Adrenal gland (tissue), 5 donors: ENCODE data around the gene INPP5A.

Source experiments
- POLR2A ChIP-seq, 2 donors: fragments of 450-650 bp; IDR thresholded peaks; one replicate each; pipeline ENCODE4 v1.6.1; 2017; ENCODE audit warnings: antibody characterized with exemption in 2 of 2, mild to moderate bottlenecking in 2 of 2, moderate library complexity in 1 of 2
- TF ChIP-seq, protein P1 (sequence below), 6 experiments: fragments of 450-650 bp in 4 of 6; fragments of 200-600 bp in 2 of 6; sonication (generic) in 1 of 6; IDR thresholded peaks; 1 replicate in 5 of 6; 2 replicates in 1 of 6; pipeline versions ENCODE4 v1.5.1 to v1.8.0; 2016 to 2021; ENCODE audit warnings: antibody characterized with exemption in 6 of 6, mild to moderate bottlenecking in 2 of 6, moderate library complexity in 1 of 6
- donor health status: DM: no; HTN: no; CAD: no.

DNA sequence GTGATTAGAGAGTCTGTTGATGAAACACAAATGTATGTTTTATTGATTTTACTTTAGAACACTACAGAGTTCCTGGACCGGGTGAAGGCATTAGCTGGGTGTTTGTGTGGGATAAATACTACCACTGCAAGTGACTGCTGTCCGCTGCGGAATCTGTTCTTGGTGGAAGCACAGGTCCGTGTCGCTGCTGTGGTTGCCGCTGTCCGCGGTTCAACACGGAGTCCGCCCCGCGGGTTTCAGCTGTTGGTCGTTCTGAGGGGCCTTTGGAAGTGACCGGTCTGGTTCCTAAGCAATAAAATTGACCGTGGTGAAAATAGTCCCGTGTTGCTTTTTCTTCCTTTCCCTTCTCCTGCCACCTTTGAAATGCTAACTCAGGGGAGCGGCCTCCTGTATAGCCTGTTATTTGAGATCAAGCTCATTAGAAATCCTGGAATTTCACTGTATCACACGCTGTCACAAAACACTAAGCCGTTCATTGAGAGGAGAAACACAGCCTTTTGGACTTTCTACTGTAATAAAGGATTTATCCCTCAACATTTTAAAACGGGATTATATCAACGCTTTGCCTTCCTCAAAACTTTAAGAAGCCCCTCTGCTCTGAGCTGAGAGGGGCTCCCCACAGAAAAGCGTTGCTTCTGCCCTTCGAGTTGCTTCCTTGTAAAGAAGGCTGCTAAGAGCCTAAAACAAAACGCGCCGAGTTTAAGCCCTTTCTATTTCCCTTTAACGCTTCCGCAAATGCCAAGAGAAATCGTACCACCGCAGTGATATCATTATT lies 245.8 kb downstream of the INPP5A start:
- TF ChIP-seq, protein P1, sequence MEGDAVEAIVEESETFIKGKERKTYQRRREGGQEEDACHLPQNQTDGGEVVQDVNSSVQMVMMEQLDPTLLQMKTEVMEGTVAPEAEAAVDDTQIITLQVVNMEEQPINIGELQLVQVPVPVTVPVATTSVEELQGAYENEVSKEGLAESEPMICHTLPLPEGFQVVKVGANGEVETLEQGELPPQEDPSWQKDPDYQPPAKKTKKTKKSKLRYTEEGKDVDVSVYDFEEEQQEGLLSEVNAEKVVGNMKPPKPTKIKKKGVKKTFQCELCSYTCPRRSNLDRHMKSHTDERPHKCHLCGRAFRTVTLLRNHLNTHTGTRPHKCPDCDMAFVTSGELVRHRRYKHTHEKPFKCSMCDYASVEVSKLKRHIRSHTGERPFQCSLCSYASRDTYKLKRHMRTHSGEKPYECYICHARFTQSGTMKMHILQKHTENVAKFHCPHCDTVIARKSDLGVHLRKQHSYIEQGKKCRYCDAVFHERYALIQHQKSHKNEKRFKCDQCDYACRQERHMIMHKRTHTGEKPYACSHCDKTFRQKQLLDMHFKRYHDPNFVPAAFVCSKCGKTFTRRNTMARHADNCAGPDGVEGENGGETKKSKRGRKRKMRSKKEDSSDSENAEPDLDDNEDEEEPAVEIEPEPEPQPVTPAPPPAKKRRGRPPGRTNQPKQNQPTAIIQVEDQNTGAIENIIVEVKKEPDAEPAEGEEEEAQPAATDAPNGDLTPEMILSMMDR (IDR thresholded peaks at IDR 0.05), result no peak
- no peak for TF ChIP-seq POLR2A (IDR thresholded peaks at IDR 0.05)
